K562 (cell line): ENCODE data around the gene ADPRHL1. TPM values are rescaled to one million over a fixed set of nuclear protein-coding genes. Genes with fewer than 3 reads are reported as not detected.
"Not testable (repeated sequence)": the region's sequence is repeated elsewhere in the genome, so short reads cannot be mapped to it uniquely, and the experiment has no call there.

Experiments
- ATAC-seq: fragments of 200-7000 bp; cut with Tn5 transposase; 3 replicates; pipeline ENCODE4 v1.9.1; 2020; ENCODE audit warnings: moderate library complexity
- BruUV-seq: library from RNA; stranded (reverse); fragments of 400-500 nt; replicated peaks from 2 replicates; lab custom pipeline; 2021; lab: Mats Ljungman, UMichigan
- CTCF ChIA-PET: fragments of 300-600 bp; formaldehyde crosslinking; extraction: SDS; loops from one replicate; lab custom pipeline; 2021; ENCODE audit warnings: low intra/inter-chr PET ratio; lab: Yijun Ruan, JAX
- POLR2A ChIA-PET: fragments of 300-600, 350-650 bp; sonication (Branson Sonifier 250); formaldehyde crosslinking; extraction: SDS; loops from one replicate; lab custom pipeline; 2021; ENCODE audit warnings: antibody characterized with exemption, inconsistent platforms; lab: Yijun Ruan, JAX
- DNase-seq, 4 experiments: peaks; one replicate each; pipeline versions ENCODE4 v3.0.0 to v3.0.0-alpha.2; 2011 to 2018; ENCODE audit warnings: low spot score in 3 of 4, mixed read lengths in 3 of 4; ENCODE audit errors: extremely low read depth in 1 of 4
- FAIRE-seq: peaks from 2 replicates; lab custom pipeline; 2011; peaks lifted over from hg19 to GRCh38; lab: Jason Lieb, UNC
- H2AFZ ChIP-seq: 2 replicates; pipeline ENCODE4 v1.6.0; 2011; ENCODE audit warnings: low read depth, low read length, control low read depth, inconsistent platforms
- H3K27ac ChIP-seq: fragments of 200-600 bp; 3 replicates; pipeline ENCODE4 v1.8.0; 2011; ENCODE audit warnings: low read depth, mild to moderate bottlenecking, control low read depth, inconsistent platforms, low read length, moderate library complexity, mixed read lengths; ENCODE audit errors: extremely low read depth
- H3K27me3 ChIP-seq, 2 experiments: fragments of 300-600 bp in 1 of 2; 2 replicates in 1 of 2; 3 replicates in 1 of 2; pipeline versions ENCODE4 v1.6.0 to v1.8.0; 2011; ENCODE audit warnings: inconsistent platforms in 2 of 2, low read length in 2 of 2, mild to moderate bottlenecking in 1 of 2, mixed read lengths in 1 of 2, moderate library complexity in 1 of 2; ENCODE audit not compliant: control insufficient read depth in 2 of 2, insufficient read depth in 2 of 2
- H3K36me3 ChIP-seq: fragments of 300-600 bp; 3 replicates; pipeline ENCODE4 v1.8.0; 2011; ENCODE audit warnings: mild to moderate bottlenecking, low read length, inconsistent platforms; ENCODE audit not compliant: control insufficient read depth, insufficient read depth
- H3K4me1 ChIP-seq, 2 experiments: fragments of 200-600 bp in 1 of 2; replicated peaks in 1 of 2; 2 replicates in 1 of 2; 3 replicates in 1 of 2; pipeline versions ENCODE4 v1.5.1 to v1.8.0; 2011; ENCODE audit warnings: inconsistent platforms in 2 of 2, low read length in 2 of 2, mild to moderate bottlenecking in 1 of 2, mixed read lengths in 1 of 2, moderate library complexity in 1 of 2; ENCODE audit not compliant: control insufficient read depth in 2 of 2, insufficient read depth in 2 of 2
- H3K4me2 ChIP-seq: 2 replicates; pipeline ENCODE4 v1.6.1; 2011; ENCODE audit warnings: low read length, control low read depth, inconsistent platforms, mixed read lengths; ENCODE audit not compliant: insufficient read depth
- H3K4me3 ChIP-seq: fragments of 200-600 bp; sonication (generic), shearing (Covaris generic); 2 replicates; pipeline ENCODE4 v1.5.1; 2016; ENCODE audit warnings: control low read depth, inconsistent platforms
- H3K79me2 ChIP-seq: fragments of 200-600 bp; 3 replicates; pipeline ENCODE4 v1.8.0; 2011; ENCODE audit warnings: low read length, inconsistent platforms; ENCODE audit not compliant: control insufficient read depth, insufficient read depth
- H3K9ac ChIP-seq, 2 experiments: 2 replicates each; pipeline versions ENCODE4 v1.6.0 to v1.6.1; 2011; ENCODE audit warnings: low read depth in 2 of 2, low read length in 2 of 2, control low read depth in 1 of 2, inconsistent platforms in 1 of 2, mild to moderate bottlenecking in 1 of 2, mixed read lengths in 1 of 2; ENCODE audit not compliant: insufficient read depth in 1 of 2
- H3K9me1 ChIP-seq: one replicate; pipeline ENCODE4 v1.6.0; 2011; ENCODE audit warnings: inconsistent platforms, mild to moderate bottlenecking, low read length, moderate library complexity; ENCODE audit not compliant: control insufficient read depth, insufficient read depth
- H3K9me3 ChIP-seq: replicated peaks from 2 replicates; pipeline ENCODE4 v1.5.1; 2011; ENCODE audit warnings: low read depth, low read length, inconsistent platforms; ENCODE audit not compliant: control insufficient read depth, insufficient read depth
- H4K20me1 ChIP-seq: replicated peaks from 2 replicates; pipeline ENCODE4 v1.6.1; 2011; ENCODE audit warnings: low read length, inconsistent platforms, mixed read lengths; ENCODE audit not compliant: control insufficient read depth, insufficient read depth
- EWSR1 ChIP-seq: fragments of 450-650 bp; IDR thresholded peaks from 2 replicates; pipeline ENCODE4 v1.6.1; 2018; ENCODE audit warnings: borderline replicate concordance, mild to moderate bottlenecking, low read depth, moderate library complexity; ENCODE audit not compliant: partially characterized antibody
- NFIC ChIP-seq: fragments of 450-650 bp; IDR thresholded peaks from 2 replicates; pipeline ENCODE4 v1.6.1; 2017; ENCODE audit warnings: mild to moderate bottlenecking, inconsistent platforms
- NUFIP1 ChIP-seq: fragments of 450-650 bp; IDR thresholded peaks from 2 replicates; pipeline ENCODE4 v1.6.1; 2018; ENCODE audit not compliant: partially characterized antibody
- ZNF24 ChIP-seq: fragments of 450-650 bp; IDR thresholded peaks from 2 replicates; pipeline ENCODE4 v1.6.1; 2016
- ZNF436 ChIP-seq: fragments of 250-450, 450-650 bp; sonication (Bioruptor Pico); formaldehyde crosslinking; IDR thresholded peaks from 2 replicates; pipeline ENCODE4 v1.7.0; 2020; ENCODE audit warnings: mild to moderate bottlenecking
- ZNF79 ChIP-seq: fragments of 250-450 bp; sonication (Bioruptor Pico); IDR thresholded peaks from 2 replicates; pipeline ENCODE4 v1.4.0; 2020; ENCODE audit warnings: low read depth, mild to moderate bottlenecking, moderate library complexity
- WGBS: fragments of 100-300 bp; shearing (Covaris generic); methylation state at CpG from one replicate; pipeline ENCODE4 v1.1.6; 2016; ENCODE audit warnings: low coverage, mixed read lengths; ENCODE audit not compliant: insufficient coverage; ENCODE audit errors: missing lambda C conversion rate; 5-methylcytosine and 5-hydroxymethylcytosine counted together
- in situ Hi-C: fragments of 300-500 bp; cut with MboI; formaldehyde crosslinking; loops from 4 replicates; pipeline ENCODE4 v1.15.0; 2018; ENCODE audit warnings: inconsistent platforms, mixed read lengths
- intact Hi-C: fragments of 100-400 bp; cut with micrococcal nuclease; formaldehyde crosslinking; loops from 2 replicates; pipeline ENCODE4 v1.14.2; 2022
- polyA plus RNA-seq, 8 experiments: library from polyadenylated mRNA; depleted of rRNA in 4 of 8; stranded (reverse) in 5 of 8; unstranded in 3 of 8; fragments of >200 nt; fragmentation: Nextera tagmentation in 2 of 8; fragmentation: Illumina TruSeq in 1 of 8; extraction: Ambion mirVana in 2 of 8; extraction: Trizol in 1 of 8; gene quantifications; 2 replicates each; pipeline versions ENCODE4 v1.2.1 to v1.2.3, GENCODE V29; 2011 to 2014; ENCODE audit warnings: inconsistent platforms in 1 of 8, missing spikeins in 1 of 8
- total RNA-seq, 7 experiments: library from RNA; depleted of rRNA in 6 of 7; stranded (reverse); fragments of >200 nt in 6 of 7; fragmentation: Illumina TruSeq in 2 of 7; extraction: Trizol in 2 of 7; gene quantifications; 2 replicates each; pipeline versions ENCODE4 v1.2.1 to v1.2.3, GENCODE V29; 2011 to 2021; ENCODE audit warnings: low replicate concordance in 1 of 7
- TF ChIP-seq, protein P1 (sequence below): fragments of 450-650 bp; conservative IDR thresholded peaks from 2 replicates; pipeline ENCODE4 v1.6.1; 2016; ENCODE audit warnings: missing genetic modification characterization, low read depth, mild to moderate bottlenecking, control low read depth, missing compliant biosample characterization

The ADPRHL1 gene
- total and polyA plus RNA-seq, 9 of the 15 experiments (the other 6 are each of a cell fraction or from before 2014, with no cell fraction given), result 0.06 to 0.76 (median 0.37) TPM; not detected in 1

- H3K27me3 ChIP-seq, DNase-seq, CTCF ChIA-PET, H3K79me2 ChIP-seq, H2AFZ ChIP-seq, H3K9me3 ChIP-seq, FAIRE-seq, H3K27ac ChIP-seq, H3K9me1 ChIP-seq, BruUV-seq, H3K9ac ChIP-seq, POLR2A ChIA-PET, H4K20me1 ChIP-seq, H3K36me3 ChIP-seq, H3K4me2 ChIP-seq, intact Hi-C loops, H3K4me3 ChIP-seq, ATAC-seq: not testable (repeated sequence)
- whole genome bisulfite sequencing, result 2% methylated on average over 6 of the region's 8 CpGs
- in situ Hi-C loops, result loop anchor here (10.0 to 25.0 kb wide), 2 partner anchors 115 to 452 kb away; no protein-coding TSS in a partner anchor
- H3K4me1 ChIP-seq, result peaks cover 0 to 14% of the 10 kb centered on the region in 2 experiments; a peak in 3 of 5 replicates
Measured at GRCh38 chr13:113389586-113389985, 63.7 kb downstream of the ADPRHL1 start.

GRCh38 chr13:113387396-113387795 is 65.9 kb downstream of the ADPRHL1 start:
- Histone ChIP-seq H3K36me3 (no peaks in the 10 kb centered on the region), H2AFZ (no peak overlapping the region), H3K9ac (no peak overlapping the region), H3K4me3 (no peak overlapping the region), H3K79me2 (no peaks in the 10 kb centered on the region), H3K9me1 (no peaks in the 10 kb centered on the region), H4K20me1 (no peaks in the 10 kb centered on the region), H3K4me2 (no peak overlapping the region), H3K9me3 (no peaks in the 10 kb centered on the region), H3K4me1 (no peaks in the 10 kb centered on the region; a peak in 2 of 5 replicates), H3K27ac (no peak overlapping the region), H3K27me3 (no peaks in the 10 kb centered on the region)
- FAIRE-seq, result no peak
- TF ChIP-seq ZNF24 (no peak), NUFIP1 (no peak), ZNF79 (CRISPR knock-in tag) (no peak), ZNF436 (CRISPR knock-in tag) (no peak), EWSR1 (no peak), NFIC (no peak)
- TF ChIP-seq, protein P1, sequence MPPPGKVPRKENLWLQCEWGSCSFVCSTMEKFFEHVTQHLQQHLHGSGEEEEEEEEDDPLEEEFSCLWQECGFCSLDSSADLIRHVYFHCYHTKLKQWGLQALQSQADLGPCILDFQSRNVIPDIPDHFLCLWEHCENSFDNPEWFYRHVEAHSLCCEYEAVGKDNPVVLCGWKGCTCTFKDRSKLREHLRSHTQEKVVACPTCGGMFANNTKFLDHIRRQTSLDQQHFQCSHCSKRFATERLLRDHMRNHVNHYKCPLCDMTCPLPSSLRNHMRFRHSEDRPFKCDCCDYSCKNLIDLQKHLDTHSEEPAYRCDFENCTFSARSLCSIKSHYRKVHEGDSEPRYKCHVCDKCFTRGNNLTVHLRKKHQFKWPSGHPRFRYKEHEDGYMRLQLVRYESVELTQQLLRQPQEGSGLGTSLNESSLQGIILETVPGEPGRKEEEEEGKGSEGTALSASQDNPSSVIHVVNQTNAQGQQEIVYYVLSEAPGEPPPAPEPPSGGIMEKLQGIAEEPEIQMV (tag), result no peak
- in situ Hi-C loops (loop anchor here (10.0 to 25.0 kb wide), 2 partner anchors 113 to 450 kb away; no protein-coding TSS in a partner anchor), intact Hi-C loops (no loop called here)
- DNase-seq, result no peak
- ChIA-PET POLR2A (no interaction called here), CTCF (no interaction called here)
- BruUV-seq, result no TSS peak
- no peak for ATAC-seq
- WGBS, result 9% methylated on average over 1 of the region's 1 CpG
